A549 treated with DMSO at 1 μM for 4 hours (cell line): ENCODE measurements around the gene PRDM5. TPM values are rescaled to one million over a fixed set of nuclear protein-coding genes. Genes with fewer than 3 reads are reported as not detected.

Source experiments
- total RNA-seq: library from RNA; stranded (reverse); fragments of 200-300 nt; extraction: Qiagen RNA extraction; gene quantifications from 5 replicates; pipeline ENCODE4 v1.2.3, GENCODE V29; 2022; ENCODE audit warnings: low read depth

Gene PRDM5
- 3.6 to 5.2 TPM (median 4.5 TPM) in 5 replicates for total RNA-seq

DNA sequence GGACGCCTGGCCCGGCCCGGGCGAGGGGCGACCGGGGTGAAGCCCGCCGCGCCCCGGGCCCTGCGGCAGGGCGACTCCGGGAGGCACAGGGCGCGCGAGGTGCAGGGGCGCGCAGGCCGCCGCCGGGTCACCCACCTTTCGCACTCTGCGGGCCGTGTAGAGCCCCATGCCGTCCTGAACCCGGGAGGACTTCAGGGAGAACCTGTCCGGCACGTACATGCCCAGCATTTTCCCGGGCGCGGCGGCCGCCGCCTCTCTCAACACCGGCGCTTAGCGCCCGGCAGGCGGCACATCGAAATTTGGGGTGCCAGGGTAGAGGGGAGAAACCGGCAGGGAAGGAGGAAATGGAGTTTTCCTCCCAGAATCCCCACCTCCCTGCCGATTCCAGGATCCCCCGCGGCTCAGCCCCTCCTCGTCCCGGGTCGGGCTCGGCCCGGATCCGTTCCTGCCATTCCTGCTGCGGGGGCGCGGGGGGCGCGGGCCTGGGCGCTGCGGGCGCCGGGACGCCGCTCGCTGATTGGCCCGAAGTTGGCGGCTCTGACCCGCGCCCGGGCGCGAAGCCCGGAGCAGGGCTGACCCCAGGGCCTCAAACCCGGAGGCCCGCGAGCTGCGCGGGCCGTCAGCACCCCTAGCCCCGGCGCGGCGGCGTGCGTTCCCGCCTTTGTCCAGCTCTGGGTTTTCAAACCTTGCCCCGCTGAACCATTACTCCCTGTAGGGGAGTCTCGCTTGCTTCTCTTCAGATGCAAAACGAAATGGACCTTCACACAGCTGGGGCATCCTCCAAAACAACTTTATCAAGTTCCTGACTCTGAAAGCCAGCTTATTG lies at the start of gene PRDM5:
Gene PRDM5, minus strand, starts transcription at position 346 of the 826 bp plus-strand sequence. Its CDS starts 118 bp downstream, at position 228.

Other genes starting within 250 kb of the PRDM5 start
- not detected in 5 replicates for gene NDNF, start 149.8 kb upstream of the PRDM5 start, total RNA-seq
- gene TNIP3, start 241.6 kb upstream of the PRDM5 start, total RNA-seq = 0.25 to 0.58 TPM (median 0.57 TPM) in 5 replicates